IPS DF 4.7 (cell line): ENCODE results near the gene CCT3.
"Not testable (repeated sequence)": the region's sequence is repeated elsewhere in the genome, so short reads cannot be mapped to it uniquely, and the experiment has no call there.

Experiments
- DNase-seq: peaks from one replicate; pipeline ENCODE4 v3.0.0-alpha.2; 2013; ENCODE audit warnings: low spot score; ENCODE audit errors: extremely low read depth

Gene CCT3

DNA sequence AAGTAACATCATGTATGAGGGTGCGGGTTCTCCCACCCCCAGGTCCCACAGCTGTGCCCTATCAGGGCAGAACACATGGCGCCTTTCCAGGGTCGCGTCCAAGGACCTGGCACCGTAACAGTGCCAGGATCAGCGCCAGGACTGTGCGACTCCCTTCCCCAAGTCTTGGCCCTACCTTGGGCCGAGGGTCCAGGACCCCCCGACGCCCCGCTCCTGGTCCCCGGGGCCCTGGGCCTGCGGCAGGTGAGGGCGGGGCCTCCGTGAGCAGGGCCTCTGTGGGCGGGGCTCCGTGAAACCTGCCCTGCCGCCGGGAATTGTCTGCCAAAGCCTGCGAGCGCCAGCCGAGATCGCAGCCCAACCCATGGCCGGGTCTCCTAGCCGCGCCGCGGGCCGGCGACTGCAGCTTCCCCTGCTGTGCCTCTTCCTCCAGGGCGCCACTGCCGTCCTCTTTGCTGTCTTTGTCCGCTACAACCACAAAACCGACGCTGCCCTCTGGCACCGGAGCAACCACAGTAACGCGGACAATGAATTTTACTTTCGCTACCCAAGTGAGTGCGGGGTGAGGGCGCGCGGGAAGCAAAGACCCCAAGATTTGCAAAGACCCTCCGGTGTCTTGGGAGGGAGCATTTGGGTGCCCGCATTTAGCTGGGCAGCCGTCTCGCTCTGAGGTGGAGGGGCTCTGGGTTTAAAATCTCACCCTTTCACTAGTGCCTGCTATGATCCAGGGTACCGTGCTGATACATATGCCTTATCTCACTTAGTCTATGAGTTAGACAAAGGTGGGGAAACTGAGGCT, 31.0 kb upstream of the CCT3 start, which contains the start of gene RHBG:
RHBG (plus strand) TSS at position 323 of the 796 bp plus-strand sequence; CDS start at position 362, 39 bp downstream.
- DNase-seq = no peak

DNA sequence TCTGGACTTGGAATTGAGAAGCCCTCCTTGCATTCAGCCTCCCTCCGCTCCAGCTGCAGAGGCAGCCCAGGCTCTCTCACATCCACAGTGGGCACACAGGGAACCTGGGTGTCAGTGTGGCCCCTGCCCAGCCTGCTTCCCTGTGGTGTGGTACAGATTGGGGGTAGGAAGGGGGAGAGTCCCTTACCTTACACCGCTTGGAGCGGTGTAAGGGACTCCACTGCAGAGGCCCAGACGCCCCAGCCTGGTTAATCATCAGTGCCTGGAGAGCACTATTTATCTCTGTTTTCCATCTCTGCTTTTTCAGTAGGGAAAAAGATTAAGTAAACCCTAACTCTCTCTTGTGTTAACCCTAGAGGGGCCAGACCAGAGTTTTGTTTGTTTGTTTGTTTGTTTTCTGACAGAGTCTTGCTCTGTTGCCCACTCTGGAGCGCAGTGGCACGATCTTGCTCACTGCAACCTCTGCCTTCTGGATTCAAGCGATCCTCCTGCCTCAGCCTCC, 30.1 kb upstream of the CCT3 start:
- DNase-seq = no peak

DNA sequence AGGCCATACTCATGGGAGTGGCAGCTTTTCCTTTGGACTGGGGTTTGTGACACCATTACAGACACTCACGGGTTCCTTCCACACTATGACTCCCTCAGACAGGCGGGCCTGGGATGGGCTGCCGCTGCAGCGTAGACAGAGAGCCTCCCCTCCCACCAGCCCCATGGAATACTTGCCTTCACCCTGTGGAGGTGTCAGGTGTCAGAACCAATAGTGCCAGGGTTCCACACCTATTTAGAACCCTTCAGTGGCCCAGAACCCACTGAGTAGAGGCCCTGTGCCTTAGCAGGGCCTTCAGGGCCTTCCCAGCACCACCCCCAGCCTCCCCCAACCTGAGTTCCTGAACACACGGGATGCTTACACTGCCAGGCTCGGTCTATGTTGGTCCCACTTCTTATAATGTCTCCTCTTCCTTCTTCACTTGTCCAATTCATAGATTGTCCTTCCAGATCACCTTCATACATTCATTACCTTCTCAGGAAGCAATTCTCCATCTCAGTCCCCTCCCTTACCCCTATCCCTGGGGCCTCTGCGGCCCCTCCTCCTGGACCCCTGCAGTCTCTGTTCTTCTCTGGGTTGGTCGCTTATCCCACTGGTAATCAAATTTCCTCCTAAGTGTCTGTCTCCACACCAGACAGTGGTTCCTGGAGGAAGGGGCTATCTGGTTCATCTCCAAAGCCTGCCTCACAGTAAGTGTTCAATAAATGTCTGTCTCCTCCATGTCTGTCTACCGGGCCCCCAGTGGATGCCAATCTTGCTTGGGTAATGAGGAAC, 29.5 kb upstream of the CCT3 start:
- no peak for DNase-seq

DNA sequence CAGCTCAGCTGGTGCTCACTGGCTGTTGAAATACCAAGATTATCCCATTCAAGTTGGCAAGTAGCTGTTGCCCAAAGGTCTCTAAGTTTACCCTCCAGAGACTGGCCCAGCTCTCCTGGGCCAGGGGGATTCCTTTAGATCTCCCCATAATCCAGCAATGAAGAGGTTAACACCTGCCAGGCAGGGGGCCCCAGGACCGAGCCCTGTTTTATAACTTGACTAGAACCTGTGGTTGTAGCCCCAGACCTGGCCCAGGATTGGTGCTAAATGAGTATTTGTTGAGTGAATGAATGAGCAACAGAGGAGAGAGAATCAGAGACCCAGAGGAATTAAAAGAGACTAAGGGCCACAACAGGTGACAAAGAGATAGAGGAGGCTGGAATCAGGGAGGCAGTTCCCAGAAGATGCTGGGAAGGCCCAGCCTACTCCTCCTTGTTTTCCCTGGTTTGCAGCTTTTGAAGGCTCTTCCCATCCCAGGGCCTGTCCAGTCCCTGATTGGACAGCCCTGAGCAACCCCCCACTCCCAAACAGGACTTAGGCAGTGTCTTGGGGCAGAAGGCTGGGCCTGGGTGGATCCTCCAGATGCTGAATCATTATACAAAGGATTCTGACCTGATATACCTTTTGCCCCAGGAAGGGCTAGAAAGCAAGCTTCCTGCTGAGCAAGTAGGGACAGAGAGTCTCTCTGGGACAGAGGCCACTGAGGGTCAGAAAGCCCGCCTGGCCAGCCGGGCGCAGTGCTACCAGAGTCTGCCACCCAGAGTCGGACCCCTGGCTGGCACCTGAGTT, 28.5 kb upstream of the CCT3 start:
- no peak for DNase-seq

DNA sequence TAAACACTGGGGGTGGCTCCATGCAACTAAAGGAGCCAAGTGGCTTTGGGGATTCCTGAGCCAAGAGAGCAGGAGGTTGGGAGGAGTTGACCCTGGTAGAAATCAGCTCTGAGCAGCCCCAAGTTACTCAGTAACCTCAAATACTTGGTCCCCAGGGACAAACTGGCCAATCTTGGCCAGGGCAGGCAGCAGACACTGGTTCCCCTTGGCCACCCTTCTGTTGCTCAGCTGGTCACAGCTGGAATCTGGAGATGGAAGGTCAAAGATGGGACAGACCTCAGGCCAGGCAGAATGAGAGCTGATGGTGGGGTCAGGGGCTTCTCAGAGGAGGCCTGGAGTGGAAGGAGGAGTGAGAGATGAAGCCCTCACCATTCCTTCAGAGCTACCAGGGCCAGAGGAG, 27.7 kb upstream of the CCT3 start:
- no peak for DNase-seq

DNA sequence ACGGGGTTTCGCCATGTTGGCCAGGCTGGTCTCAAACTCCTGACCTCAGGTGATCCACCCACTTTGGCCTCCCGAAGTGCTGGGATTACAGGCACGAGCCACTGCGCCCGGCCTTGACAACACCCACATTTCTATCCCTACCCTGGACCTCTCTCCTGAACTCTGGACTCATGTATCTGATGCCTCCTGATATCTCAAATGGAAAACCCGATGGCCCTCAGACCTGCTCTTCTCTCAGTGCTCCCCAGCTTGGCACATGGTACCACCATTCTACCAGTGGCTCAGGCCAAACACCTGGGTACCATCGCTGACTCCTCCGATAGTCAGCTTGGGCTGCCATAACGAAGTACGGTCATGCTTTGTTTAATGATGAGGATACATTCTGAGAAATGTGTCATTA, 22.4 kb upstream of the CCT3 start:
- DNase-seq = no peak

DNA sequence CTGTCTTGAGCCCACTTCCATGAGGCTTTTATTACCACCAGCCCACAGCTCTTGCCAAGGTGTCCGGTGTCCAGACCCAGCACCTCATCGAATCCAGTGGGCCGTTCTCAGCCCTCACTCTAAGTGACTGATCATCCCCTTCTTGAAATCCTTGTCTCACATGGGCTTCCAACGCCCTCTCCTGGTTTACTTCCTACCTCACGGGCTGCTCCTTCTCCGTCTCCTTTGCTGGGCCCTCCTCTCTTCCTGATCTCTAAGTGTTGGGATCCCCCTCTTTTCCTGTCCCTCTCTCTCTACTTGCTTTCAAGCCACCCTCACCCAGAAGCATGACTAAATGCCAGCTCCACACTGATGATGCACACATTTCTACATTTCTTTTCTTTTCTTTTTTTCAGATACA, 21.9 kb upstream of the CCT3 start:
- no peak for DNase-seq

DNA sequence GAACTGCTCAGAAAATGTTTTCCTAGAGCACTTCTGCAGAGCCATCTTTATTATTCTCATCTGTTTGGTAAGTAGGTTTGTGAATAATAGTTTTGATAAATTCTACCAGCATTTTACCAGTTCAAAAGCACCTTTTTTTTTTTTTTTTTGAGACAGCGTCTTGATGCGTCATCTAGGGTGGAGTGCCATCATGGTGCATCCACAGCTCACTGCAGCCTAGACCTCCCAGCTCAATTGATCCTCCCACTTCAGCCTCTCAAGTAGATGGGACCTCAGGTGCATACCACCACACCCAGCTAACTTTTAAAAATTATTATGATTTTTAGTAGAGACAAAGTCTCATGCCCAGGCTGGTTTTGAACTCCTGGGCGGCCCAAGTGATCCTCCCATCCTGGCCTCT, 21.2 kb upstream of the CCT3 start:
- DNase-seq = no peak

DNA sequence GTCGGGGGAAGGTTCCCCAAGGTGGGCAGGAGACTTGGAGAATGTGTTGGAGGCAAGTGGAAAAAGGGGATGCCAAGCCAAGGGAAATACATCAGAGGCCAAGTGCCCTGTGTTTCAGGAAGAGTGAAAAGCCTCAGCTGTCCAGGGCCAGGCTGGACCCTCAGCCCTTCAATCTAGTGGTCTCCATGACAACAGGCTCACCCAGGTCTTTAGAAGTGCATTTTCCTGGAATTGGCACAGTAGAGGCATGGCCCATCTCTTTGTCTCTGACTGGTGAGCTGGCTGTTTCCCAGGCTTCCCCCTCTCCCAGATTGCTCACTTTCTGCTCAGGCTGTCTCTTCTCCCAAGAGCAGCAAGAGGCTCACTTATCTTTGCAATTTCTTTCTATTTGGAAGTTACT, 20.5 kb upstream of the CCT3 start:
- no peak for DNase-seq

DNA sequence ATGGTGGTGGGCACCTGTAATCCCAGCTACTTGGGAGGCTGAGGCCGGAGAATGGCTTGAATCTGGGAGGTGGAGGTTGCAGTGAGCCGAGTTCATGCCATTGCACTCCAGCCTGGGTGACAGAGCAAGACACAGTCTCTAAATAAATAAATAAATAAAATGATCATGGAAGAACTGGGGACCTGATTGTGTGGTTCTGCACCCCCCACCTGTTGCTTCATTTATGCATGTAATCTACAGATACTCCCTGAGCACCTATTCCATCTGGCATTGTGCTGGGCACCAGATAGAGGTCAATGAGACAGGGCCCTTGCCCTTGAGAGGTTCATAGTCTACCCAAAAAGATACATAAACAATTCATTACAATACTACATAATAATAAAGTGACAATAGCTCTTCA, 19.9 kb upstream of the CCT3 start:
- no peak for DNase-seq

DNA sequence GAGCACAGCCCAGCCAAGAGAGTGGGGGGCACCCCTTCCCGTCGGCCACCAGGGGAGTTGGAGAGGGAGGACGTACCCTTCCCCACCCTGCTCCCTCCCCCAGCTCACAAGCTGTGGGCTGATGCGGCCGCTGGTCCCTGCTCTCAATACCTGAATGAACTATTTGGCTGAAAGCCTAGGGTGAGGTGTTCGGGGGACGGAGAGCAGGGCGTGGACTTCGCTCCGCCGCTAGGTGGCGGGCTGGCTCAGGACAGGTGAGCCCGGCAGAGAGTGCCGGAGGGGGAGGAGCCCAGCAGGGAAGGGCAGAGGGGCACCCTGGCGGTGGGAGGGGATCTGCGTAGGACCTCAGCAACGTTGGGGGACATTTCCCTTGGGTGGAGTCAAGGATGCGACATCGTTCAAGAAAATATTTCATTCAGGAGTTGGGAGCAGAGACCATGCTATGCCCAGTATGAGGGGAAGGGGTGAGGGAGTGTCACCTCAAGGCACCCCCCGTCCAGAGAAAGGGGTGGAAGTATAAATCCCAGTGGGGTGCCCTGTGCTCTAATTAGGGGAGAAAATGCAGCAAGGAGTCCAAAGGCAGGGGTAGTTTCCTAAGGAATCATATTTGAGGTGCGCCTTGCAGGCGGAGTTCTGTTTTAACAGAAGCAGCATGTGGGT, 18.9 kb upstream of the CCT3 start:
- DNase-seq = peak; percentile 81

DNA sequence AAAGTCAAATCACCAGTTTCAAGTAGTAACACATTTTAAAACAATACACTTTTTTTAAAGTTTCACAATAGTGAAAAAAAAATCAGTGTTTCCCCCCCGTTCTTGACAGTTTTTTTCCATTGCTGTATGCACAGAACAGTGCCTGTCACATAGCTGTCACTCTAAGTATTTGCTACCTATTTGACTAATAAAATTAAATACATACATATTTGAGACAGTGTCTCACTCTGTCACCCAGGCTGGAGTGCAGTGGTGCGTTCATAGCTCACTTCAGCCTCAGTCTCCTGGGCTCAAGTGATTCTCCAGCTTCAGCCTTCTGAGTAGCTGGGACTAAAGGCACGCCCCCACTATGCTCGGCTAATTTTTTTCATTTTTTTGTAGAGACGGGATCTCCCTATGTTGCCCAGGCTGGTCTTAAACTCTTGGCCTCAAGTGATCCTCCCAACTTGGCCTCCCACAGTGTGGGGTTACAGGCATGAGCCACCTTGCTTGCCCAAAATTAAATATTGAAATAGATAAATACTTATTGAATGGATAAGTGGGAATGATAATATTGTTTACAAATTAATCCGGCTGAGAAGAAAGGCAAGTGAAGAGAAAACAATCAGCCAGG, 18.3 kb upstream of the CCT3 start:
- DNase-seq = no peak

DNA sequence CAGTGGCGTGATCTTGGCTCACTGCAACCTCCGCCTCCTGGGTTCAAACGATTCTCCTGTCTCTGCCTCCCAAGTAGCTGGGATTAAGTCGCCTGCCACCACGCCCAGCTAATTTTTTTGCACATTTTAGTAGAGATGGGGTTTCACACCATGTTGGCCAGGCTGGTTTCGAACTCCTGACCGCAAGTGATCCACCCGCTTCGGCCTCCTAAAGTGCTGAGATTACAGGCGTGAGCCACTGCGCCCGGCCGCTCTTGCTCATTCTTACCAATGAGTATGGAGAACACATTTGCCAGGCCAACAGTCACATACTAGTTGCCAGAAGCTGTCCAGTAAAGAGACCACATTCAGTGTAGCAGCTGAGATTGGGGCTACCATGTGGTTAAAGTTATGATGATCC, 14.4 kb upstream of the CCT3 start:
- not testable (repeated sequence) for DNase-seq

DNA sequence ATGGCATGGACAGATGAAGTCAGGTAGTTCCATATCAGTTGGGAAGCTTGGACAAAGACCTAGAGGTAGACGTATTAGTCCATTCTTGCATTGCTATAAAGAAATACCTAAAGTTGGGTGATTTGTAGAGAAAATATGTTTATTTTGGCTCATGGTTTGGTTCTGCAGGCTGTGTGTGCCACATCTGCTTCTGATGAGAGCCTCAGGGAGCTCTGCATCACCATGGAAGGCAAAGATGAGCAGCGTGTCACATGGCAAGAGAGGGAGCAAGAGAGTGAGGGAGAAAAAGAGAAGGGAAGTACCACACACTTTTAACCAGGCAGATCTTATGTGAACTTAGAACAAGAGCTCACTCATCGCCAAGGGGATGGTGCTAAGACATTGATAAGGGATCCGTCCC, 9.2 kb upstream of the CCT3 start:
- no peak for DNase-seq

DNA sequence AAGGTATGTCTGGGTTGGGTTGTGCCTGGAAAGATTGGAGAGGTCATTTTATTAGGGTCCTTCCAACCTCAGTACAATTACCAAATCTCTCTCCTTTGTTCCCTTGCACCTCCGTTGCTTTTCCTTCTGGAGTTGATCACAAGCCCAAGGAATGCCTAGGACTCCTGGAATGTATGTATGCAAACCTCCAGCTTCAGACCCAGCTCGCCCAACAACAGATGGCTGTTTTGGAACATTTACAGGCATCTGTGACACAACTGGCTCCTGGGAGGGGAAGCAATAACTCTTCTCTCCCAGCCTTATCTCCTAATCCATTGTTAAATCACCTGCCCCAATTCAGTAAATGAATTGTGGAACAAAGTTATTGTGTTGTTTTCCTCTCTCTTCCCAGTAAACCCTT, 8.5 kb upstream of the CCT3 start:
- no peak for DNase-seq

DNA sequence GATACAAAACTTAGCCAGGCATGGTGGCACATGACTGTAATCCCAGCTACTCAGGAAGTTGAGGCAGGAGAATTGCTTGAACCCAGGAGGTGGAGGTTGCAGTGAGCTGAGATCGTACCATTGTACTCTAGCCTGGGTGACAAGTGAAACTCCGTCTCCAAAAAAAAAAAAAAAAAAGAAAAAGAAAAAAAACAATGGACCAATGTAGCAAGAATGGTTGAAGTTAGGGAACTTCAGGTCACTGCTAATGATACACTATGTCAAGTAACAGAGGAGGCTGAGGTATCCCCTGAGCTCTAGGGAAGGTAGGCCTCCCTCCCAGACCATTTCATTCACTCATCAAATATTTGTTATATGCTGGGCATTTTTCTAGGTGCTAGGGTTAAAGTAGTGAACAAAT, 7.9 kb upstream of the CCT3 start:
- DNase-seq = not testable (repeated sequence)

DNA sequence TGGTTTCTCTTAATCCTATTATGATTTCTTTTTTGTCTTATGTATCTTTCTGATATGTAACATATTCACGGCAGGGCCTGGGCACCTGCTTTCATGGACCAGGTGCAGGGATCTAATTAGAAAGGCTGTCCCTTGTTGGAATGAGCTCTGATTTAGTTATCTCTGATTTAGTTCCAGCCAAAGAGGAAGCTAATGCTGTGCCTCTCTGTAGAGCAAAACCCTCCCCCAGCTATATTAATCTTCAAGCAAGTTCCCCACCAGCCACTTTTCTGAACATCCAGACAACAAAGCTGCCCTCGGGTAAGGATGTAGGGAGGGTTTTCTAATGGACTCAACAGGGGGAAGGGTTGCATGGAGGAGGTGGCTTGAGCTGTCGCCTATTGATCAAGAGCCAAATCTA, 6.3 kb upstream of the CCT3 start:
- no peak for DNase-seq

DNA sequence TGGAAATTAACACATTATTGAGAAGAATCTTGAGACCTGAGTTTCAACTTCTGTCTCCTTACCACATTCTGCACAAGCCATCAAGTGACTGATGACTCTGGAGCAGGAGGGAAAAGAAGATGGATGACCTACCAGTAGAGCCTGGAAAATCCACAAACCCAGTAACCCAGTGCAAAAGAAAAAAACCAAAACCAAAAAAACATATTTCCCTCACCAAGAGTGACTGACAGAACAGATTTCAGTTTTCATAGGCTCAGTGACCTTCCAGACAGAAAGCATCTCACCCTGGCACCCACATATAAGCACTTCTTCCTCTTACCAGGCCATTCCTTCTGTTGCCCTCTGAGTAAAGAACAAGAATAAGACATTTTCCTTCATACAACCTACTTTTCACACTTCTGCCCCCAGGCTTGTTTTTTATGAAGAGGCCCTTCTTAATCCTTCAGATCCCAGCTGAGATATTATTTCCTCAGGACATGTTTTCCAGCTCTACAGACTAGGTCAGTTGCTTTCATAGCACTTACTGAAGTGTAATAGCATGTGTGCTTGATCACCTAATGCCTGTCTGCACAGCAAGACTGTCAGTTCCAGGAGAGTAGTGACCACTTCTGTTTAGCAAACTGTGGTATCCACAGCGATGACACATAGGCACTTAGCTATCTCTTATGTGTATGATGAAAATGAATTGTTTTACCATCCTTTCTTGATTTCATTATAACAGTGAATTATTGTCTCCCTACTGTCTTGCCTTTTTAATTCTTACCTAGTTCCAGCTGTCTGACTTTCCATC, 4.3 kb upstream of the CCT3 start:
- no peak for DNase-seq

DNA sequence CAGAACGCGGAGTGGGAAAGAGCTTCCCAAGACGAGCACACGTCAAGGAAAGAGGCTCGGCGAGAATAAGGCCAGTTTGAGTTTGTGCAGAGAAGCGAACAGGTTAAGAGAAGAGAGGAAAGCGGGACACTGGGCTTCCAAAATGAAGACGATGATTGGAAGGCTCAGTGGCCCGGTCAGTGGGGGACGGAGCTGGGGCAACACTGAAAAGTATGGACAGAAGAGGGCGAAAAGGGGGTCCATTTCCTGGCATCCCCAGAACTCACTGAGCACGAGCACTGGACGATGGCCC, 258 bp downstream of the CCT3 start:
- DNase-seq = no peak
